H9 (cell line): ENCODE measurements around the gene KCTD16. TPM values are rescaled to one million over a fixed set of nuclear protein-coding genes. Genes with fewer than 3 reads are reported as not detected.

ENCODE experiments used
- DNase-seq: peaks from one replicate; pipeline ENCODE4 v3.0.0-alpha.2; 2017
- H2AFZ ChIP-seq: one replicate; pipeline ENCODE4 v1.6.1; 2013; ENCODE audit warnings: mild to moderate bottlenecking, low read length, control low read depth, moderate library complexity
- H2AK5ac ChIP-seq: 2 replicates; pipeline ENCODE4 v1.6.1; 2013; ENCODE audit warnings: low read length, control low read depth, mixed read lengths; ENCODE audit not compliant: insufficient read length
- H2BK120ac ChIP-seq: one replicate; pipeline ENCODE4 v1.6.1; 2013; ENCODE audit warnings: low read depth, mild to moderate bottlenecking, low read length, control low read depth, inconsistent platforms; ENCODE audit not compliant: poor library complexity, severe bottlenecking
- H2BK12ac ChIP-seq: 2 replicates; pipeline ENCODE4 v1.6.1; 2013; ENCODE audit warnings: low read length, control low read depth, mixed read lengths, low read depth; ENCODE audit not compliant: insufficient read length
- H2BK15ac ChIP-seq: 2 replicates; pipeline ENCODE4 v1.6.1; 2013; ENCODE audit warnings: low read depth, low read length, control low read depth
- H2BK20ac ChIP-seq: one replicate; pipeline ENCODE4 v1.6.1; 2013; ENCODE audit warnings: low read depth, mild to moderate bottlenecking, low read length, control low read depth, inconsistent platforms; ENCODE audit not compliant: poor library complexity, severe bottlenecking
- H2BK5ac ChIP-seq: 2 replicates; pipeline ENCODE4 v1.6.1; 2013; ENCODE audit warnings: low read length, control low read depth, mixed read lengths; ENCODE audit not compliant: insufficient read length
- H3K14ac ChIP-seq: 2 replicates; pipeline ENCODE4 v1.6.1; 2013; ENCODE audit warnings: low read length, control low read depth; ENCODE audit not compliant: insufficient read depth
- H3K18ac ChIP-seq: 2 replicates; pipeline ENCODE4 v1.6.1; 2013; ENCODE audit warnings: low read depth, mild to moderate bottlenecking, mixed read lengths, low read length, control low read depth; ENCODE audit not compliant: insufficient read length
- H3K23ac ChIP-seq: 2 replicates; pipeline ENCODE4 v1.6.1; 2013; ENCODE audit warnings: low read length, control low read depth, mixed read lengths, low read depth; ENCODE audit not compliant: insufficient read length
- H3K23me2 ChIP-seq: 2 replicates; pipeline ENCODE4 v1.6.1; 2013; ENCODE audit warnings: low read depth, mild to moderate bottlenecking, mixed read lengths, low read length, control low read depth; ENCODE audit not compliant: insufficient read length, poor library complexity, severe bottlenecking
- H3K27ac ChIP-seq: 2 replicates; pipeline ENCODE4 v1.5.1; 2013; ENCODE audit warnings: low read length, control low read depth, mixed read lengths, low read depth; ENCODE audit not compliant: insufficient read length
- H3K27me3 ChIP-seq: 2 replicates; pipeline ENCODE4 v1.6.1; 2013; ENCODE audit warnings: low read length, control low read depth, inconsistent platforms; ENCODE audit not compliant: insufficient read depth
- H3K4ac ChIP-seq: 2 replicates; pipeline ENCODE4 v1.6.1; 2013; ENCODE audit warnings: low read depth, mild to moderate bottlenecking, control low read depth, inconsistent platforms, low read length, moderate library complexity
- H3K4me1 ChIP-seq: 2 replicates; pipeline ENCODE4 v1.6.1; 2013; ENCODE audit warnings: low read length, control low read depth, inconsistent platforms; ENCODE audit not compliant: insufficient read depth
- H3K4me2 ChIP-seq: 2 replicates; pipeline ENCODE4 v1.6.1; 2013; ENCODE audit warnings: low read length, control low read depth, mixed read lengths; ENCODE audit not compliant: insufficient read length, insufficient read depth
- H3K56ac ChIP-seq: 2 replicates; pipeline ENCODE4 v1.6.1; 2013; ENCODE audit warnings: low read depth, mild to moderate bottlenecking, mixed read lengths, low read length, control low read depth; ENCODE audit not compliant: insufficient read length
- H3K79me1 ChIP-seq: 2 replicates; pipeline ENCODE4 v1.6.1; 2013; ENCODE audit warnings: low read depth, mild to moderate bottlenecking, moderate library complexity, low read length, control low read depth, inconsistent platforms; ENCODE audit not compliant: insufficient read depth, poor library complexity, severe bottlenecking
- H3K79me2 ChIP-seq: 2 replicates; pipeline ENCODE4 v1.6.1; 2013; ENCODE audit warnings: low read length, control low read depth, inconsistent platforms; ENCODE audit not compliant: insufficient read depth
- H3K9ac ChIP-seq: 2 replicates; pipeline ENCODE4 v1.6.1; 2013; ENCODE audit warnings: low read length, control low read depth, mixed read lengths; ENCODE audit not compliant: insufficient read length; ENCODE audit errors: extremely low read depth
- H3K9me3 ChIP-seq: one replicate; pipeline ENCODE4 v1.6.1; 2013; ENCODE audit warnings: low read depth, low read length, inconsistent platforms; ENCODE audit not compliant: control insufficient read depth
- H3T11ph ChIP-seq: one replicate; pipeline ENCODE4 v1.6.1; 2013; ENCODE audit warnings: mild to moderate bottlenecking, low read length, control low read depth, inconsistent platforms
- H4K20me1 ChIP-seq: one replicate; pipeline ENCODE4 v1.6.1; 2013; ENCODE audit not compliant: control insufficient read depth, insufficient read length, insufficient read depth
- H4K5ac ChIP-seq: 2 replicates; pipeline ENCODE4 v1.6.1; 2013; ENCODE audit warnings: low read depth, mild to moderate bottlenecking, mixed read lengths, low read length, control low read depth; ENCODE audit not compliant: insufficient read length
- H4K8ac ChIP-seq: replicated peaks from 2 replicates; pipeline ENCODE4 v1.6.1; 2013; ENCODE audit warnings: low read length, control low read depth, mixed read lengths, low read depth; ENCODE audit not compliant: insufficient read length
- H4K91ac ChIP-seq: 2 replicates; pipeline ENCODE4 v1.6.1; 2013; ENCODE audit warnings: low read depth, mild to moderate bottlenecking, moderate library complexity, mixed read lengths, low read length, control low read depth; ENCODE audit not compliant: insufficient read length
- H3K27ac Mint-ChIP-seq, 3 experiments: 2 replicates in 2 of 3; 3 replicates in 1 of 3; pipeline ENCODE4 v1.8.0; 2020 to 2021; ENCODE audit warnings: mixed read lengths in 3 of 3, mild to moderate bottlenecking in 1 of 3, moderate library complexity in 1 of 3
- H3K27me3 Mint-ChIP-seq: 2 replicates; pipeline ENCODE4 v1.8.0; 2021; ENCODE audit warnings: low read depth, mild to moderate bottlenecking, moderate library complexity, mixed read lengths
- H3K36me3 Mint-ChIP-seq, 3 experiments: 2 replicates in 2 of 3; 3 replicates in 1 of 3; pipeline ENCODE4 v1.8.0; 2020 to 2021; ENCODE audit warnings: low read depth in 3 of 3, mixed read lengths in 3 of 3; ENCODE audit not compliant: insufficient read depth in 1 of 3
- H3K4me1 Mint-ChIP-seq, 2 experiments: 2 replicates each; pipeline ENCODE4 v1.8.0; 2020; ENCODE audit warnings: mixed read lengths in 2 of 2
- H3K4me3 Mint-ChIP-seq, 2 experiments: 2 replicates in 1 of 2; 3 replicates in 1 of 2; pipeline ENCODE4 v1.8.0; 2020 to 2021; ENCODE audit warnings: mild to moderate bottlenecking in 2 of 2, mixed read lengths in 2 of 2, moderate library complexity in 1 of 2
- H3K9me3 Mint-ChIP-seq, 2 experiments: 2 replicates in 1 of 2; 3 replicates in 1 of 2; pipeline ENCODE4 v1.8.0; 2020; ENCODE audit warnings: mild to moderate bottlenecking in 2 of 2, mixed read lengths in 2 of 2, moderate library complexity in 1 of 2
- WGBS: extraction: QIAGEN DNeasy Blood & Tissue Kit; methylation state at CpG from one replicate; pipeline ENCODE4 v1.1.7; 2013; ENCODE audit warnings: missing lambda C conversion rate, low lambda C conversion rate, mixed read lengths; ENCODE audit not compliant: insufficient read length; ENCODE audit errors: extremely low coverage; 5-methylcytosine and 5-hydroxymethylcytosine counted together
- total RNA-seq: library from RNA; stranded (reverse); gene quantifications from 2 replicates; pipeline ENCODE4 v1.2.1, GENCODE V29; 2021
- TF ChIP-seq, protein P1 (sequence below): fragments of 200-600 bp; sonication (generic); conservative IDR thresholded peaks from 3 replicates; pipeline ENCODE4 v1.8.0; 2021; ENCODE audit warnings: antibody characterized with exemption, mild to moderate bottlenecking

KCTD16 gene
- total RNA-seq, 1 experiment from 2014 or later = 0.09 TPM

DNA sequence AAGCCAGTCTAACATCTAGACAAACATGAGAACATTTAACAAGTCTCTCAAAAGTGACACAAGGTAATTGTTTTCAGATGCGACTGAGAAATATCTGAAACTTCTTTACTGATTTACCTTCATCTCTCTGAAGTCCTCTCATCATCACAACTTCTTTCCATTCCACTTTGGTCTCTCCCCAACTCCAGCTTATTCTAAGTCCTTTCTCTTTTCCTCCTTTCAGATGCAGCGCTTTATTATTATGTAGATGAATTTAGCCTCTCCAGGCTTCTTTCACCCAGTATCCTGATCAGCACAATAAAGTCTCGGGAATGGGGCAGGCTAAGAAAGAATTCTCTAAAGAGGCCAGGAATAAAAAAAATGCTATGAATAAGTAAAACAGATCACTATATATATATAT lies 128.0 kb downstream of the KCTD16 start:
- TF ChIP-seq, protein P1, sequence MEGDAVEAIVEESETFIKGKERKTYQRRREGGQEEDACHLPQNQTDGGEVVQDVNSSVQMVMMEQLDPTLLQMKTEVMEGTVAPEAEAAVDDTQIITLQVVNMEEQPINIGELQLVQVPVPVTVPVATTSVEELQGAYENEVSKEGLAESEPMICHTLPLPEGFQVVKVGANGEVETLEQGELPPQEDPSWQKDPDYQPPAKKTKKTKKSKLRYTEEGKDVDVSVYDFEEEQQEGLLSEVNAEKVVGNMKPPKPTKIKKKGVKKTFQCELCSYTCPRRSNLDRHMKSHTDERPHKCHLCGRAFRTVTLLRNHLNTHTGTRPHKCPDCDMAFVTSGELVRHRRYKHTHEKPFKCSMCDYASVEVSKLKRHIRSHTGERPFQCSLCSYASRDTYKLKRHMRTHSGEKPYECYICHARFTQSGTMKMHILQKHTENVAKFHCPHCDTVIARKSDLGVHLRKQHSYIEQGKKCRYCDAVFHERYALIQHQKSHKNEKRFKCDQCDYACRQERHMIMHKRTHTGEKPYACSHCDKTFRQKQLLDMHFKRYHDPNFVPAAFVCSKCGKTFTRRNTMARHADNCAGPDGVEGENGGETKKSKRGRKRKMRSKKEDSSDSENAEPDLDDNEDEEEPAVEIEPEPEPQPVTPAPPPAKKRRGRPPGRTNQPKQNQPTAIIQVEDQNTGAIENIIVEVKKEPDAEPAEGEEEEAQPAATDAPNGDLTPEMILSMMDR = no peak
- H3K79me2 ChIP-seq = no peaks in the 10 kb centered on the region
- H2BK20ac ChIP-seq = no peak overlapping the region
- H3K9me3 ChIP-seq = no peaks in the 10 kb centered on the region
- H3K23me2 ChIP-seq = no peaks in the 10 kb centered on the region
- Mint-ChIP-seq H3K4me3 (peak overlapping the region in 1 of 2 experiments; percentile 49; a peak in 2 of 5 replicates), H3K4me1 (peaks cover 34 to 38% of the 10 kb centered on the region in 2 experiments), H3K9me3 (peaks cover 18% of the 10 kb centered on the region in 2 experiments; a peak in 4 of 5 replicates), H3K36me3 (peaks cover 9 to 21% (median 15%) of the 10 kb centered on the region in 3 experiments; a peak in 6 of 7 replicates), H3K27me3 (no peaks in the 10 kb centered on the region), H3K27ac (peak overlapping the region; percentile 44 to 91 (median 51))
- H2BK5ac ChIP-seq = no peak overlapping the region
- no peak overlapping the region for H3T11ph ChIP-seq
- no peak overlapping the region for H3K18ac ChIP-seq
- no peaks in the 10 kb centered on the region for H3K79me1 ChIP-seq
- no peak overlapping the region for H2BK12ac ChIP-seq
- no peak overlapping the region for H4K91ac ChIP-seq
- no peak overlapping the region for H4K5ac ChIP-seq
- H4K20me1 ChIP-seq = no peaks in the 10 kb centered on the region
- no peak overlapping the region for H3K27ac ChIP-seq
- H3K9ac ChIP-seq = no peak overlapping the region
- no CpG with 5 or more reads among the region's 3 CpGs for WGBS
- no peak overlapping the region for H3K23ac ChIP-seq
- H3K27me3 ChIP-seq = no peaks in the 10 kb centered on the region
- no peak overlapping the region for H3K56ac ChIP-seq
- no peak overlapping the region for H2AFZ ChIP-seq
- H3K4me2 ChIP-seq = no peak overlapping the region
- H2BK15ac ChIP-seq = no peak overlapping the region
- no peak overlapping the region for H3K14ac ChIP-seq
- H3K4ac ChIP-seq = no peak overlapping the region
- no peak overlapping the region for H4K8ac ChIP-seq
- no peak for DNase-seq
- no peak overlapping the region for H2AK5ac ChIP-seq
- peaks cover 9% of the 10 kb centered on the region for H3K4me1 ChIP-seq
- H2BK120ac ChIP-seq = no peak overlapping the region
